Inflammatory macrophage (primary cell): Measurements from ENCODE around the gene B3GNT2.
"Not testable (repeated sequence)": the region's sequence is repeated elsewhere in the genome, so short reads cannot be mapped to it uniquely, and the experiment has no call there.

Experiments used
- DNase-seq, 2 donors: peaks; one replicate each; pipeline ENCODE4 v3.0.0-alpha.2; 2020 to 2022
- total RNA-seq, 18 experiments: gene quantifications; one replicate each; lab custom pipeline; 2026; ENCODE audit warnings: mixed read lengths in 6 of 18, inconsistent platforms in 2 of 18; lab: John Stamatoyannopoulos, UW

The B3GNT2 gene
- total RNA-seq, result 96.4 to 302 (median 172) reads per million in 18 experiments

DNA sequence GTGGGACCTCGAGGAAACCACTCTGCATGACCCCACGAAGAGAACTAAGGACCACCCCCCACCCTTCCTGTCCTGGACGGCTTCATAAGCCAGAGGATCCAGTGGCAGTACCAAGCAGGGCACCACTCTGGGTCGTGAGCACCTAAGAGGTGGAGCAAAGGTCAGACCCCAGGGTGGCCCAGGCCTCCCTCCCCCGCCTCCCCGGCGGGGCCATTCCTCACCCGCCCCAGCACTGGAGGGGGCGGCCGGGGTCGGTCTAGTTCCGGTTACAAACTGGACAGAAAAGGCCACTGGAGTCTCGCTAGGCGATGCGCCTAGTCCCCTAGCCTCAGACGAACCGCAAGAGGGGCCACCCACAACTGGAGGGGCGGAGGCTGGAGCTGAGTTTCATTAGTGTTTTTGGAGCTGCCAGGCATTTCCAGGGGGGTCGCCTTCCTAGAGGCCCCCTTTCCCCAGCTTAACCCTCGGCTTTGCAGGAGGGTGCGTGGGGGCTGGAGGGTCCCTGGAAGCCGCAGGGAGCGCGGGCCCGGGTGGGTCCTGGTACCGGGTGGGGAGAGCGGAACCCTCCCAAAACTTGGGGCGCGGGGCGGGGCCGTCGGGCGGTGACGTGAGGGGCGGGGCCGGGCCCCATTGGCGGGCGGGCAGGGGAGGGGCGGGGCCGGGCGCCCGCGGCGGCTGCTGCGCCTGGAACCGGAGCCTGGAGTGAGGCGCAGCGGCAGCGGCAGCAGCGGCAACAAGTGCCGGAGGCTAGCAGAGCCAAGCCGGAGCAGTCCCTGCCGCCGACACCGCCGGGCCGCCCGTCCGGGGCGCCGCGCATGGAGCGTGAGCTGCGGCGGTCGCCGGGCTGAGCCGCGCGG, at the start of gene B3GNT2:
B3GNT2 (plus strand) TSS at position 695 of the 857 bp plus-strand sequence. CDS start 26,106 bp downstream, outside the sequence.
- DNase-seq, result peak; percentile 78 to 87

GRCh38 chr2:62146790-62147189, 49.1 kb upstream of the B3GNT2 start:
- not testable (repeated sequence) for DNase-seq

DNA sequence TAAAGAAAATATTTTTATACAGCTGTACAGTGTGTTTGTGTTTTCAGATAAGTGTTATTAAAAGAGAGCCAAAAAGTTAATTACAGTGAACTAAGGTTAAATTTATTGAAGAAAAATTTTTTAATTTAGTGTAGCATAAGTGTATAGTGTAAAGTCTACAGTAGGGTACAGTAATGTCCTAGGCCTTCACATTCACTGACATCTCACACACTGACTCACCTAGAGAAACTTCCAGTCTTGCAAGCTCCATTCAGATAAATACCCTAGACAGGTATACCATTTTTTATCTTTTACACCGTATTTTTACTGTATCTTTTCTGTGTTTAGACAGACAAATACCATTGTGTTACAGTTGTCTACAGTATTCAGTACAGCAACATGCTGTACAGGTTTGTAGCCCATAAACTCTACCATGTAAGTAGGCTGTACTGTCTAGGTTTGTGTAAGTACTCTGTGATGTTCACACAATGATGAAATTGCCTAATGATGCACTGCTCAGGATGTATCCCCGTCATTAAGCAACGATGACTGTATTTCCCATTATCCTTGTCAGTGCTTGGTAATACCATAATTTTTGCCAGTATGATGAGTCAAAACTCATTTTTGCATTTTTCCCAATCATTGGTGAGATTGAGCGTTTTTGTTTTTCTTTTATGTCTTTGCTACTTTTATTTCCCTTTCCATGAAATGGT, 48.2 kb upstream of the B3GNT2 start:
- DNase-seq, result peak; percentile 19 to 38

DNA sequence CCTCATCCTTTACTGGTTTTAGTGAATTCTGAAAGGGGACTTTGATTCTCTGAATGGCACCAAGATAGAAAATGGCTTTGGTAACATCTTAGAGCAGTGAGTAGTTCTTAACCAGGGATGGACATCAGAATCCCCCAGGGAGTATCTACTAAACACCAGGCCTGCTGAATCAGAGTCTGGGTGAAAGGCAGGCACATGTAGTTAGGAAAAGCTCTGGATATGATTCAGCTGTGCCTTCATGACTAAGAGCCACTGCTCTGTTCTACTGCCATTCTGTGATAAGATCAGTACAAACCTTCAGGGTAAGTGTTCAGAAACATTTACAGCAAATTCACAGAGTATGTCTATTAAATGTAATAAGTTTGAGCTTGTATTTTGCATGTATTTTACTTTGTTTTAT, 46.2 kb upstream of the B3GNT2 start:
- no peak for DNase-seq

GRCh38 chr2:62150597-62151305, 45.2 kb upstream of the B3GNT2 start:
- DNase-seq, result no peak

DNA sequence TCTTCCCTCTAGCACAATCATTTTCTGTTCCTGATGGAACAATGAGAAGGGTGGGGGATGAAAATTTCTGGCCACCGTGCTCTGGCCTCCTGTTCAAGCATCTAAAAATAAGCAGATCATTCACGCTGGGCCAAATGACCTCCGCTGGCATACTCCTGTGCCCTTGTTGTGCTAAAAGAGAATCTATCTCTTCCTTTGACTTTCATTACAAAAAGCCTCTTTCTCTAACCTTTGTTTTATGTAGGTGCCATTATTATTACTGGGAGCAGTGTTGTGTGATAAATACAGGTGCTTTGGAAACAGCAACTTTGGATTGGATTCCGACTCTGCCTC, 44.6 kb upstream of the B3GNT2 start:
- DNase-seq, result no peak

DNA sequence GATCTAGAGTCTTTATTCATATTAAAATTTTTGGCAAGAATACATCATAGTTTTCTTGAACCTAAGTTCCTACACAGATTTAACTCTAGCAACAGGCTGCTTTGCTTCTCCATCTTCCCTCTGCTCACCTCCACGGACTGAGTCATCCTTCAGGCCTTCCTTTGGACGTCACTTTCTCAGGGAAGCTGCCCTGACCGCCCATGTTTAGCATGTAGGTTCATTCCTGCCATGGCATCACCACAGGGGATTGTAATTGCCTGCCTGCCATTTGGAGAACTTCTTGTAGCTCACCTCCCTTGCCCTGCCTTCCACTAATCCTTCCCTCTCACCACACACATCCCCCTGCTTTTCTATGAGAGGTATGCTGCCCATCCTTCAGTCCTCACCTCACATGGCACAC, 43.9 kb upstream of the B3GNT2 start:
- DNase-seq, result no peak

- DNase-seq, result no peak
Measured at GRCh38 chr2:62156861-62157496, 38.9 kb upstream of the B3GNT2 start.

- DNase-seq, result no peak
Measured at GRCh38 chr2:62158444-62159121, 37.3 kb upstream of the B3GNT2 start.

DNA sequence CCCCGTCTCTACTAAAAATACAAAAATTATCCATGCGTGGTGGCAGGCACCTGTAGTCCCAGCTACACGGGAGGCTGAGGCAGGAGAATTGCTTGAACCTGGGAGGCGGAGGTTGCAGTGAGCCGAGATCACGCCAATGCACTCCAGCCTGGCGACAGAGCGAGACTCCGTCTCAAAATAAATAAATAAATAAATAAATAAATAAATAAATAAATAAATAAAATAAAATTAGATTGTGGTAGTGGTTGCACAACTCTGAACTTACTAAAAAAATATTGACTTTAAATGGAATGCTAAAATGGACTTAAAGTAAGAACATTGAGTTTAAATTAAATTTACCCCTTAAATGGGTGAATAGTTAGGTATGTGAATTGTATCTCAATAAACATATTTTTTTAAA, 35.2 kb upstream of the B3GNT2 start:
- not testable (repeated sequence) for DNase-seq

- no peak for DNase-seq
Measured at GRCh38 chr2:62163106-62163831, 32.6 kb upstream of the B3GNT2 start.

DNA sequence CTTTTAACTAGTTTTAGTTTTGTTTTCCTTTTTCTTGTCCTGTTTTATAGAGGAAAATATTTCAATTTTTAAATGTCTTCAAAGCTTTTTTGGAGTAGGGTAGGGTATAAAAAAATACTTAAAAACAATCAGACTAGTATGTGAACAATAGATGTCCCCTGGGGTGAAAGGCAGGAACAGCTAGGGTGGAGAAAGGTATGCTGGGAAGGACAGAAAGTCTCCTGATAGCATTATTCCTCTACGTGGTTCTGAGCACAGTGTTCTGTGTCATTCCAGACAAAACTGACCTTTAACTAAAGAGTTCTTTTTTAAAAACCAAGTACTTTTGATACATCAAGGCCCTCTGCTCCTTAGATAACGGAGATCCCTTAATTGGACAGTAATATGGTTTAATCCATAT, 32.1 kb upstream of the B3GNT2 start:
- no peak for DNase-seq

- DNase-seq, result no peak
Measured at GRCh38 chr2:62175728-62176127, 20.2 kb upstream of the B3GNT2 start.

DNA sequence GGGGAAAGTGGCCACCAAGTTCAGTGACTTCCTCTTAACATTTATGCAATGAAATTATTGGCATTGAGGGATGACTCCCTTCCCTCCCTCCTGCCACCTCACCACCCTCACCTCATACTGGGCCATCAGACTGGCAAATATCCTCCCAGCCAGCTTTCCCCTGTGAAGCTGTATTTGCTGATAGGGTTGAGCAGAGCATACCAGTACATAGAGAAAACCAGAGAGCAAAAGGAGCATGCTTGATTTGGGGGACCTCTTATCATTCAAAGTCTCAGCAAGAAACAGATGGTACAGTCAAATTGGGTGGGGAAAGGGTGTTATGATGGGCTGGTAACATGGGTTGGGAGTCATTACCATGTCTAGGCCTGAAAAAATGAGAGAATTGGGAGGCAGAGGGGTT, 19.1 kb upstream of the B3GNT2 start:
- DNase-seq, result no peak

GRCh38 chr2:62177392-62178049, 18.4 kb upstream of the B3GNT2 start:
- DNase-seq, result no peak

DNA sequence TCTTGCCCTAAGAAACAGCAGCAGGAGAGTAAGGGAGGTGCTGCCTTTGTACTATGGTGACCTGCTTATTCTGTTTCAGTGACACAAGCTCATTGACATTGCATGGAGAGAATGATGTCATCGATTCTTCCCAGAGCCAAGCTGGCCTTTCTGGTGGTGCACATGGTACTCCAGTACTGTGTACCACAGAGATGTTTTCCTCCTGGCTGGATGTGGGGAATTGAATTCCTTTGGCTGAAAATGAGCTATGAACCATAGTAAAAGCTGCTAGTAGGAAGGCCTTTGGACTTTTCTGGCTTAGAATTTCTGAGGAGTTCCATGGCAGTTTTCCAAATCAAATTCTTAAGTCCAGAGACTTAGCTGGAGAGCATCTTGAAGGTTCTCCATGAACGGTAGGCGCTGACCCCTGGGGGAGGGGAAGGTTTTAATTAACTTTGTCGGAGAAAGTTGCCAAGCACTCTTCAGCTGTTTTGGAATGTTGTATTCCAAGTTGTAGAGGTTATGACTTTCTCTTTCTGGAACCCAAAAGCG, 17.1 kb upstream of the B3GNT2 start:
- no peak for DNase-seq

GRCh38 chr2:62180975-62181374, 14.9 kb upstream of the B3GNT2 start:
- DNase-seq, result no peak

DNA sequence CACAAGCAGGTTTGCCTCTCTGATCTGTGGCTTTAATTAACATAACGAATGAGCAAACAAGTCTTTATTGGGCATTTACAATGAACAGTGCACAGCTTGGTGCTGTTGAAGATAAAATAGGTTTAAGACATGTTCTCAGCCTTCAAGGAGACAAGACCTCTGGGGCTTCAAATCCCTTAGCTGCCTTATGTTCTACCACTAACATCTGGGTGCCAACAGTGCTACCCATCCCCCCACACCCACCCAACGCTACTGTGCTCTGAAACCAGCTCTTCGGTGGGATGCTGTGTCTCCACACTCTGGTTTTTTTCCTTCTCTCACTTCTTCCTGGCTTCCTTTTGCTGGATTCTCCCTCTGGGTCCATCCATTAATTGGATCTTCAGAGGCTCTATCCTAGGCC, 14.1 kb upstream of the B3GNT2 start:
- no peak for DNase-seq

DNA sequence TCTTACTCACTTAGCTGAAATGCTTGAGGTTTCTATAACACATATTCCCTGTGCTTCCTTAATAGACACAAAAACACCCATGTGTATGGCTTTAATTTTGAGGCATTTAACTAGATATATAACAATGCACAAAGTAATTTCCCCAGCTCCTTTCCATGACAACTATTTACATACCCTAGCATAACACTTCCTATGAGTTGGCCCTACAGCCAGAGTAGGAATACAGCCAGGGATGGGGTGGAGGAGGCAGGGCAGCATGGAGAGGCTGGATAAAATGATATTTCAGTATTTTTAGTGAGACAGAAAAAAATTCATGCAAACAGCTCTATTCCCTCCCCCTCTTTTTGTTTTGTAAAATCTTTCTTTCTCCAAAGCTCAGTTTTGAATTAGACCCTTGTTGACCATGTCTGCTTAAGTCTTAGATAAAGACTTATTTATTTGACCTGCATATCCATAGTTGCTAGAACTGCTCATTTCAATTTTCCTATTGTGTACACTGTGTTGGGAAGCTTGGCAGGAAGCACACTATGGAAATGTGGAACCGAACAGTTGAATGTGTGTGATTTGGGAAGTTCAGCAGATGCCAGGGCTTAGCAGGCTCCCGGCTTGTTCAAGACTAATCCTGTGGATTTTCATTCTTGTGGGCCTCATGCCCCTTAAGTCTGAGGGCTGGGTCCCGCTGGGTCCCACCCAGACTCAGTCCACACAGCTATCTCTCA, 11.2 kb upstream of the B3GNT2 start:
- DNase-seq, result no peak
